SU-DHL-6 (cell line): ENCODE measurements around the gene ADGRG1.

Experiments used
- CTCF ChIP-seq: fragments of 200-600 bp; sonication (generic); IDR thresholded peaks from one replicate; pipeline ENCODE4 v1.5.1; 2017; ENCODE audit warnings: antibody characterized with exemption, mild to moderate bottlenecking, low read length, moderate library complexity; ENCODE audit not compliant: insufficient read depth, poor library complexity, severe bottlenecking
- EZH2phosphoT487 ChIP-seq: fragments of 200-600 bp; sonication (generic), shearing (Covaris generic); conservative IDR thresholded peaks from 2 replicates; pipeline ENCODE4 v1.6.1; 2018; ENCODE audit warnings: mild to moderate bottlenecking, antibody characterized with exemption, low read length, moderate library complexity, mixed read lengths

- no peak for TF ChIP-seq CTCF
- no peak for TF ChIP-seq EZH2phosphoT487
Measured at GRCh38 chr16:57640612-57641011, 12.2 kb downstream of the ADGRG1 start.
